ENCODE measurements around the gene FAM241B.

FAM241B gene

GRCh38 chr10:69626826-69627225, 3.2 kb upstream of the FAM241B start:
- no peaks in the 10 kb centered on the region; the same call in 1 of the 2 replicates for H3K36me3 ChIP-seq (ENCODE audit: insufficient read depth, low read length)
- no peaks in the 10 kb centered on the region for H3K4me1 ChIP-seq (ENCODE audit: insufficient read depth, low read length)

DNA sequence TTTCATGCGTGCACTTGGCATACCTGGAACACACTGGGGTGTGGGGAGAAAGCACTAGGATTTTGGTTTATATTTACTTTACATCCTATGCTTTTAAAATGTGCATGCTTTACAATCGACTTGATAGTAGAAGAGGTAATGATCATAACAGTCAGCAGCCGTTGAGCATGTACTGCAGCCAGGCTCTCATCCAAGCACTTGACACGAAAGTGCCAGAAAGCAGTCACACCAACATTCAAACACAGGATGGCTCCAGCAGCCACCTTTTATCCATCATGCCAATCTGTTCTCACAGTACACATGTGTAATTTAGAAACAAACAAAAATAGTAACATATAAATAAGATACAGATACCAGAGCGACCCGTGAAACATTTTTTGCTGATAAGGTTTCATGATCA, 1.2 kb upstream of the FAM241B start:
- no peaks in the 10 kb centered on the region; the same call in 1 of the 2 replicates for H3K36me3 ChIP-seq (ENCODE audit: insufficient read depth, low read length)

More at GRCh38 chr10:69626826-69627225, 3.2 kb upstream of the FAM241B start:
- Histone ChIP-seq H3K9me3 (ENCODE audit: control insufficient read depth, insufficient read depth, low read length) (peaks cover 2% of the 10 kb centered on the region; the same call in 1 of the 2 replicates), H3K9ac (ENCODE audit: low read depth, low read length) (no peak overlapping the region)

GRCh38 chr10:69629519-69629896, 539 bp upstream of the FAM241B start:
- peak overlapping the region; percentile 96; the same call in 1 of the 2 replicates for H3K9ac ChIP-seq (ENCODE audit: low read depth, low read length)

More for the DNA sequence above, 1.2 kb upstream of the FAM241B start:
- no peak overlapping the region for H3K9ac ChIP-seq (ENCODE audit: low read depth, low read length)
- no peaks in the 10 kb centered on the region; the same call in 1 of the 2 replicates for H3K9me3 ChIP-seq (ENCODE audit: control insufficient read depth, insufficient read depth, low read length)
- H3K4me1 ChIP-seq (ENCODE audit: insufficient read depth, low read length), result no peaks in the 10 kb centered on the region

DNA sequence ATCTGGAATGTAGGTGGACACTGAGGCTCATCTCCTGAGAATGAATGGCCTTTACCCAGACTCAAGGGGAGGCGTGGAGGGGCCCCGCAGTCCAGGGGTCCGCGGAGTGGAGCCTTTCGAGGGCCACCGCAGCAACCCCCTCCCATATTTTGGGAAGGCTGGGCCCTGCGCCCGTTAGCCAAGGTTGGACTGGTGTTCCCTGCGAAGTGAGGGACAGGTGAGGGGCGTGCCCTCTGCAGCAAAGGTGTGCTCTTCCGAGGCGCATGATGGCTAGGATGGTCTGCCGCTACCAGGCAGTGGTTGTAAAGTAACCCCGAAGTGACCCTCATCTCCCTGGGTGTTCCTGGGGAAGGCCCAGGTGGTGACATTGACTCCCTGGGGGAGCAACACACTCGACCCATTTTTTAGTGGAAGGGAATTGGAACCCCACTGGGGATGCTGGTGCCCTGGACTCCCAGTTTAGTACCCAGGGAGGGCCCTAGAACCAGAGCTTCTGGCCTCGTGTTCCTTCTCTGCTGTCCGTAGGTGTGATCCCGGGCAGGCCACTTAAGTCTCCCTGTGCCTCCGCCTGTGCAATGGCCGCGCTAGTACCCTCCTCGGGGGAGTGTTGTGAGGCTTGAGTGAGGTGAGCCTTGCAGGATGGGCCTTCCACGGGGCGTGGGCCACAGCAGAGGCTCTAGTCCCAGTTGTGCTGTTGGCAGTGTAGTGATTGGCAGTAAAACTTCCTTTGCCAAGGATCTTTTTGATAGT, 779 bp downstream of the FAM241B start:
- no peaks in the 10 kb centered on the region; the same call in 1 of the 2 replicates for H3K36me3 ChIP-seq (ENCODE audit: insufficient read depth, low read length)
- H3K9ac ChIP-seq (ENCODE audit: low read depth, low read length), result peak overlapping the region; percentile 96
- no peaks in the 10 kb centered on the region for H3K9me3 ChIP-seq (ENCODE audit: control insufficient read depth, insufficient read depth, low read length)
- H3K4me1 ChIP-seq (ENCODE audit: insufficient read depth, low read length), result no peaks in the 10 kb centered on the region

More at GRCh38 chr10:69629519-69629896, 539 bp upstream of the FAM241B start:
- H3K4me1 ChIP-seq (ENCODE audit: insufficient read depth, low read length), result no peaks in the 10 kb centered on the region
- H3K9me3 ChIP-seq (ENCODE audit: control insufficient read depth, insufficient read depth, low read length), result no peaks in the 10 kb centered on the region; the same call in 1 of the 2 replicates
- H3K36me3 ChIP-seq (ENCODE audit: insufficient read depth, low read length), result no peaks in the 10 kb centered on the region; the same call in 1 of the 2 replicates

- Histone ChIP-seq H3K36me3 (ENCODE audit: insufficient read depth, low read length) (no peaks in the 10 kb centered on the region; the same call in 1 of the 2 replicates), H3K9me3 (ENCODE audit: control insufficient read depth, insufficient read depth, low read length) (no peaks in the 10 kb centered on the region), H3K4me1 (ENCODE audit: insufficient read depth, low read length) (no peaks in the 10 kb centered on the region), H3K9ac (ENCODE audit: low read depth, low read length) (no peak overlapping the region)
Observed at GRCh38 chr10:69631566-69631965, 1.5 kb downstream of the FAM241B start.

GRCh38 chr10:69632516-69633199, 2.6 kb downstream of the FAM241B start:
- H3K36me3 ChIP-seq (ENCODE audit: insufficient read depth, low read length), result no peaks in the 10 kb centered on the region; the same call in 1 of the 2 replicates
- H3K9ac ChIP-seq (ENCODE audit: low read depth, low read length), result no peak overlapping the region
- no peaks in the 10 kb centered on the region for H3K9me3 ChIP-seq (ENCODE audit: control insufficient read depth, insufficient read depth, low read length)
- no peaks in the 10 kb centered on the region for H3K4me1 ChIP-seq (ENCODE audit: insufficient read depth, low read length)

- no peaks in the 10 kb centered on the region; the same call in 1 of the 2 replicates for H3K36me3 ChIP-seq (ENCODE audit: insufficient read depth, low read length)
- H3K4me1 ChIP-seq (ENCODE audit: insufficient read depth, low read length), result no peaks in the 10 kb centered on the region
- H3K9me3 ChIP-seq (ENCODE audit: control insufficient read depth, insufficient read depth, low read length), result no peaks in the 10 kb centered on the region
- no peak overlapping the region for H3K9ac ChIP-seq (ENCODE audit: low read depth, low read length)
Observed at GRCh38 chr10:69633673-69634635, 3.9 kb downstream of the FAM241B start.

GRCh38 chr10:69634759-69635425, 4.8 kb downstream of the FAM241B start:
- Histone ChIP-seq H3K9me3 (ENCODE audit: control insufficient read depth, insufficient read depth, low read length) (no peaks in the 10 kb centered on the region), H3K4me1 (ENCODE audit: insufficient read depth, low read length) (no peaks in the 10 kb centered on the region), H3K9ac (ENCODE audit: low read depth, low read length) (no peak overlapping the region), H3K36me3 (ENCODE audit: insufficient read depth, low read length) (no peaks in the 10 kb centered on the region; the same call in 1 of the 2 replicates)

DNA sequence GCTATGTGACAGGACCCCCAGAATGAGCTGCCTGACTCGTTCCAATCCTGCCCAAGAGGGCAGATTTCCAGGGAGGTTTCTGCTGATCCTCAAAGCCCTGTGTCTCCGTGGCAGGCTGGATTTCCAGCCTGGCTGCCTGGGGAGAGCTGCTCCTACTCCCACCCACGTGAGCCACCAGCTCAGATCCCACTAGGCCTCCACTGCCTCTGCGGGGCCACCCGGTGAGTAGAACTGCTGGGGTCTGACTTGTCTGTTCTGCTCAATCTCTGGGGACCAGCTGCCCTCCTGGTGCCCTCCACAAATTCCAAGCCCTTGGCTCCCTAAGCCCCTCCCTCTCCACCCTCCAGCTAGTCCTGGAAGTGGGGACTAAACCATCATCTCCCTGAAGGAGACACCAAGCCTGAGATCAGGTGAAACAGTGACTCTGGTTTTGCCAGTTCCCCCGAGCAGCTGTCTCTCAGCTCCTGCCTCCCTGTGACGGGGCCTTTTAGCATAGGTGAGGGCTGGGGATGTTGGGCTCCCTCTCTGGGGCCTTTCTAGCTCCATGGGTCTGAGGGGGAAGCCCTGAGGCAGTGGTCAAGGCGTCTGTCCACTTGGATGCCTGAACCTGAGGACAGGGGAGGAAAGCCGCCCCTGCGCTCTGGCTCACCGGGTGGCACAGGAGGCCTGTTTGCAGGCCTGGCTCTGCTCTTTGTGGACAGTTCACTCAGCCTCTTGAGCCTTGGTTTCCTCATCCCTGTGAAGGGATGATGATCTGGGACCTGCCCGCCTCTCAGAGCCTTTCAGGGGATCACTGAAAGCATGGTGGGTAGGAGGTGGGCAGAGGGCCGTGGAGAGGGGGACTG, 5.6 kb downstream of the FAM241B start:
- no peaks in the 10 kb centered on the region; the same call in 1 of the 2 replicates for H3K36me3 ChIP-seq (ENCODE audit: insufficient read depth, low read length)
- H3K9me3 ChIP-seq (ENCODE audit: control insufficient read depth, insufficient read depth, low read length), result no peaks in the 10 kb centered on the region
- H3K4me1 ChIP-seq (ENCODE audit: insufficient read depth, low read length), result no peaks in the 10 kb centered on the region
- no peak overlapping the region for H3K9ac ChIP-seq (ENCODE audit: low read depth, low read length)

DNA sequence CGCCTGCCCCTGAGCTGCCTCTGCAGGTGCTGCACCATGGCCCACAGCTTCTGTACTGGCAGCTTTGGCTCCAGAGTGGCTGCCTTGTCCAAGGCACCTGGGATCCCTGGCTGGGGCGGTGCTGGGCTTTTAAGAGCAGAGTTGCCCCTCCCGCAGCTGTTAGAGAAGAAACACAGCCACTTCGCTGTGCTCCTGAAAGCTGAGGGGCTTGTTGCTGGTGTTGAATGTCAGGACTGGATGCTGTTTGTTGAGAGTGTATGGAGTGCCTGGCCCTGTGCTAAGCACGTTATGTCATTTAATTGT, 6.2 kb downstream of the FAM241B start:
- no peaks in the 10 kb centered on the region for H3K9me3 ChIP-seq (ENCODE audit: control insufficient read depth, insufficient read depth, low read length)
- no peak overlapping the region for H3K9ac ChIP-seq (ENCODE audit: low read depth, low read length)
- H3K4me1 ChIP-seq (ENCODE audit: insufficient read depth, low read length), result no peaks in the 10 kb centered on the region
- no peaks in the 10 kb centered on the region; the same call in 1 of the 2 replicates for H3K36me3 ChIP-seq (ENCODE audit: insufficient read depth, low read length)

DNA sequence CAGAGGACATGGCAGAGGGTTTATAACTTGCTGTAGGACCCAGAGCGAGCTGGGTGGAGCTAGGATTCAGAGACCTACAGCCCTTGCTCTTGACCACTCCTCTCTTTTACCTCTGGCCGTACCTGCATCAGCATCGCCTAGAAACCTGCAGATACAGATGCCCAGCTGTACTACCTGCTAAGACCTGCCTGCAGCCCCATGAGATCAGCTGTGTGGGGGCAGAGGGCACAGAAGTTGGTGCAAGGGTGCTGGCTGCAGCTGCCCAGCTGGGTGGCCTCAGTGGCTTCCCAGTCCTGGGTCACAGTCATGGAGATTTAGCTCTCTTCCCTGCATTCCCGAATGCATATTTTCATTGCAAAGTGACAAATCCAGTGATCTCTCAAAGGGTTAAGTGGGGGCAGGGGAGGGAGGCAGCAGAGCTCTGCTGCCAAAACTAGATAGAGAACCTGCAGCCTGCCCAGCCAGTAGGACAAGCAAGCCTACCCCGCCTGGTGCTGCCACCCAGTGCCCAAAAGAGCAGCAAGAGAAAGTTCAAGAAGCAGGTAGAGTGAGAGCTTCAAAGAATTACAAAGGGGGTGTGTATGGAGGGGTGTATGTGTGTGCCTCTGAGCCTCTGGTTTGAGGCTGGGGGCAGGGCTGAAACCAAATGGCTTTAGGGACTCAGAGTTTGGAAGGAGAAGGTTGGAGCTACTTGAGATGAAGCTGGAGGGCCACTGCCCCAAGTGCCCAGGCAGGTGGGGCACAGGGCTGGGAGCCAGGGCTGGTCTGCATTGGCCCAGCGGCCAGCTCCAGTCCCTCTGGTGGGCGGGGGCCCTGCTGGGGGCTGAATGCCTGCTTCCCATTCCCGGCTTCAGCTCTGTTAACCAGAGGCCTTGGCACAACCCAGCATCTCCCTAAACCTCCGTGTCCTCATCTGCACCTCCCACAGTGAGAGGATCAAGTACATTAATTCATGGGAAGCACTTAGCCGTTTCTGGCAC, 6.9 kb downstream of the FAM241B start:
- Histone ChIP-seq H3K9ac (ENCODE audit: low read depth, low read length) (no peak overlapping the region), H3K36me3 (ENCODE audit: insufficient read depth, low read length) (no peaks in the 10 kb centered on the region; the same call in 1 of the 2 replicates), H3K4me1 (ENCODE audit: insufficient read depth, low read length) (no peaks in the 10 kb centered on the region), H3K9me3 (ENCODE audit: control insufficient read depth, insufficient read depth, low read length) (no peaks in the 10 kb centered on the region)

DNA sequence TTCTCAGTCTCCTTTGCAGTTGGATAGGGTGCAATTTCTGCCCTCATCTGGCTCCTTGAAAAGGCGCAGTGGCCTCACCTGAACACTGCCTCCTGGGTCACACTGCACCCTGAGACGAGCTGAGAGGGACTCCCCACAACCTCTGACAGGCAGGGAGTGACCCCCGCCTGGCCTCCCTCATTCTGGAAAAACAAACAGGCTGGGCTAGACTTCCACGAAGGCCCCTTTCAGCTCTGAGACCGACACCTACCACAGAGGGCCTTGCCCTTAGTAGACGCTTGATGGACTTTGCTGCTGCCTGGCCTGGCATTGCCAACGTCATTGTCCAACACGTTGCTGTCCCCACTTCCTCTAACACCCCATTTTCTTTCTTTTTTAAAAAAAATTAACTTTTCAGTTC, 8.6 kb downstream of the FAM241B start:
- Histone ChIP-seq H3K9me3 (ENCODE audit: control insufficient read depth, insufficient read depth, low read length) (no peaks in the 10 kb centered on the region), H3K36me3 (ENCODE audit: insufficient read depth, low read length) (no peaks in the 10 kb centered on the region; the same call in 1 of the 2 replicates), H3K4me1 (ENCODE audit: insufficient read depth, low read length) (no peaks in the 10 kb centered on the region), H3K9ac (ENCODE audit: low read depth, low read length) (no peak overlapping the region)

Data from ES-I3 (cell line).